ENCODE measurements around the gene CPEB3.
"Not testable (repeated sequence)": the region's sequence is repeated elsewhere in the genome, so short reads cannot be mapped to it uniquely, and the experiment has no call there.

Gene CPEB3

GRCh38 chr10:92031580-92031979 is 259.3 kb downstream of the CPEB3 start:
- H3K27ac ChIP-seq (ENCODE audit: low read depth in 2 of 2, low read length in 2 of 2) = no peak overlapping the region
- peaks cover 21 to 31% of the 10 kb centered on the region in 2 donors for H3K36me3 ChIP-seq (ENCODE audit: control insufficient read depth in 2 of 2, insufficient read depth in 2 of 2, low read length in 2 of 2)
- no peak overlapping the region for H3K9ac ChIP-seq (ENCODE audit: low read depth in 1 of 2, low read length in 2 of 2)
- H3K4me3 ChIP-seq (ENCODE audit: low read length in 2 of 2) = no peak overlapping the region
- no peaks in the 10 kb centered on the region for H3K9me3 ChIP-seq (ENCODE audit: control insufficient read depth in 2 of 2, low read length in 2 of 2)
- H3K27me3 ChIP-seq (ENCODE audit: control insufficient read depth in 2 of 2, insufficient read depth in 2 of 2, low read length in 2 of 2) = no peaks in the 10 kb centered on the region
- H3K4me1 ChIP-seq (ENCODE audit: control insufficient read depth in 2 of 2, insufficient read depth in 2 of 2, low read length in 2 of 2) = no peaks in the 10 kb centered on the region

- Histone ChIP-seq H3K4me1 (ENCODE audit: control insufficient read depth in 2 of 2, insufficient read depth in 2 of 2, low read length in 2 of 2) (no peaks in the 10 kb centered on the region), H3K9me3 (ENCODE audit: control insufficient read depth in 2 of 2, low read length in 2 of 2) (no peaks in the 10 kb centered on the region), H3K27me3 (ENCODE audit: control insufficient read depth in 2 of 2, insufficient read depth in 2 of 2, low read length in 2 of 2) (no peaks in the 10 kb centered on the region), H3K36me3 (ENCODE audit: control insufficient read depth in 2 of 2, insufficient read depth in 2 of 2, low read length in 2 of 2) (peaks cover 50 to 55% of the 10 kb centered on the region in 2 donors), H3K9ac (ENCODE audit: low read depth in 1 of 2, low read length in 2 of 2) (no peak overlapping the region), H3K27ac (ENCODE audit: low read depth in 2 of 2, low read length in 2 of 2) (no peak overlapping the region), H3K4me3 (ENCODE audit: low read length in 2 of 2) (no peak overlapping the region)
Measured at GRCh38 chr10:92027141-92027540, 263.7 kb downstream of the CPEB3 start.

- not testable (repeated sequence) for H3K4me3 ChIP-seq (ENCODE audit: low read length in 2 of 2); H3K4me1 ChIP-seq (ENCODE audit: control insufficient read depth in 2 of 2, insufficient read depth in 2 of 2, low read length in 2 of 2); H3K27me3 ChIP-seq (ENCODE audit: control insufficient read depth in 2 of 2, insufficient read depth in 2 of 2, low read length in 2 of 2); H3K27ac ChIP-seq (ENCODE audit: low read depth in 2 of 2, low read length in 2 of 2); H3K9ac ChIP-seq (ENCODE audit: low read depth in 1 of 2, low read length in 2 of 2); H3K9me3 ChIP-seq (ENCODE audit: control insufficient read depth in 2 of 2, low read length in 2 of 2)
- H3K36me3 ChIP-seq (ENCODE audit: control insufficient read depth in 2 of 2, insufficient read depth in 2 of 2, low read length in 2 of 2) = peaks cover 52 to 56% of the 10 kb centered on the region in 2 donors
Measured at GRCh38 chr10:92025340-92025739, 265.5 kb downstream of the CPEB3 start.

GRCh38 chr10:92024700-92025099 is 266.2 kb downstream of the CPEB3 start:
- Histone ChIP-seq H3K27me3 (ENCODE audit: control insufficient read depth in 2 of 2, insufficient read depth in 2 of 2, low read length in 2 of 2) (no peaks in the 10 kb centered on the region), H3K9me3 (ENCODE audit: control insufficient read depth in 2 of 2, low read length in 2 of 2) (no peaks in the 10 kb centered on the region), H3K4me3 (ENCODE audit: low read length in 2 of 2) (no peak overlapping the region), H3K9ac (ENCODE audit: low read depth in 1 of 2, low read length in 2 of 2) (no peak overlapping the region), H3K36me3 (ENCODE audit: control insufficient read depth in 2 of 2, insufficient read depth in 2 of 2, low read length in 2 of 2) (peaks cover 50 to 54% of the 10 kb centered on the region in 2 donors), H3K27ac (ENCODE audit: low read depth in 2 of 2, low read length in 2 of 2) (no peak overlapping the region), H3K4me1 (ENCODE audit: control insufficient read depth in 2 of 2, insufficient read depth in 2 of 2, low read length in 2 of 2) (no peaks in the 10 kb centered on the region)

DNA sequence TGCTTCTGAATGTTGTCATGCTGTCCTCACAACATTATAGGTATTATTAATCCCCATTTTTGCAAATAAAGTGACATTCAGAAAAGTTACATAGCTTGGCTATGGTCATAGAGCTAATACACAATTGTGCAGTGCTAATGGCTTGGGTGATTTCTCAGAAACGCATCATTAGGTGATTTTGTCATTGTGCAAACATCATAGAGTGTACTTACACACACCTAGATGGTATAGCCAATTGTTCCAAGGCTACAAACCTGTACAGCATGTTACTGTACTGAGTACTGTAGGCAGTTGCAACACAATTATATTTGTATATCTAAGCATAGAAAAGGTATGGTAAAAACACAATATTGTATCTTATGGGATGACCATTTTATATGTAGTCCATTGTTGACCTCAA is 276.3 kb downstream of the CPEB3 start:
- no peak overlapping the region for H3K4me3 ChIP-seq (ENCODE audit: low read length in 2 of 2)
- H3K9me3 ChIP-seq (ENCODE audit: control insufficient read depth in 2 of 2, low read length in 2 of 2) = no peaks in the 10 kb centered on the region
- no peaks in the 10 kb centered on the region for H3K4me1 ChIP-seq (ENCODE audit: control insufficient read depth in 2 of 2, insufficient read depth in 2 of 2, low read length in 2 of 2)
- H3K9ac ChIP-seq (ENCODE audit: low read depth in 1 of 2, low read length in 2 of 2) = no peak overlapping the region
- H3K36me3 ChIP-seq (ENCODE audit: control insufficient read depth in 2 of 2, insufficient read depth in 2 of 2, low read length in 2 of 2) = peaks cover 42 to 54% of the 10 kb centered on the region in 2 donors
- no peaks in the 10 kb centered on the region for H3K27me3 ChIP-seq (ENCODE audit: control insufficient read depth in 2 of 2, insufficient read depth in 2 of 2, low read length in 2 of 2)
- no peak overlapping the region for H3K27ac ChIP-seq (ENCODE audit: low read depth in 2 of 2, low read length in 2 of 2)

GRCh38 chr10:92011560-92012214 is 279.2 kb downstream of the CPEB3 start:
- H3K9me3 ChIP-seq (ENCODE audit: control insufficient read depth in 2 of 2, low read length in 2 of 2) = no peaks in the 10 kb centered on the region
- no peak overlapping the region for H3K27ac ChIP-seq (ENCODE audit: low read depth in 2 of 2, low read length in 2 of 2)
- peaks cover 34 to 37% of the 10 kb centered on the region in 2 donors for H3K36me3 ChIP-seq (ENCODE audit: control insufficient read depth in 2 of 2, insufficient read depth in 2 of 2, low read length in 2 of 2)
- H3K4me1 ChIP-seq (ENCODE audit: control insufficient read depth in 2 of 2, insufficient read depth in 2 of 2, low read length in 2 of 2) = no peaks in the 10 kb centered on the region
- H3K9ac ChIP-seq (ENCODE audit: low read depth in 1 of 2, low read length in 2 of 2) = no peak overlapping the region
- H3K27me3 ChIP-seq (ENCODE audit: control insufficient read depth in 2 of 2, insufficient read depth in 2 of 2, low read length in 2 of 2) = no peaks in the 10 kb centered on the region
- H3K4me3 ChIP-seq (ENCODE audit: low read length in 2 of 2) = no peak overlapping the region

GRCh38 chr10:92010047-92010735 is 280.7 kb downstream of the CPEB3 start:
- no peaks in the 10 kb centered on the region for H3K4me1 ChIP-seq (ENCODE audit: control insufficient read depth in 2 of 2, insufficient read depth in 2 of 2, low read length in 2 of 2)
- no peaks in the 10 kb centered on the region for H3K27me3 ChIP-seq (ENCODE audit: control insufficient read depth in 2 of 2, insufficient read depth in 2 of 2, low read length in 2 of 2)
- peaks cover 22 to 35% of the 10 kb centered on the region in 2 donors for H3K36me3 ChIP-seq (ENCODE audit: control insufficient read depth in 2 of 2, insufficient read depth in 2 of 2, low read length in 2 of 2)
- no peaks in the 10 kb centered on the region for H3K9me3 ChIP-seq (ENCODE audit: control insufficient read depth in 2 of 2, low read length in 2 of 2)
- H3K9ac ChIP-seq (ENCODE audit: low read depth in 1 of 2, low read length in 2 of 2) = no peak overlapping the region
- H3K27ac ChIP-seq (ENCODE audit: low read depth in 2 of 2, low read length in 2 of 2) = no peak overlapping the region
- H3K4me3 ChIP-seq (ENCODE audit: low read length in 2 of 2) = no peak overlapping the region

GRCh38 chr10:92009445-92009844 is 281.4 kb downstream of the CPEB3 start:
- H3K27ac ChIP-seq (ENCODE audit: low read depth in 2 of 2, low read length in 2 of 2) = no peak overlapping the region
- no peak overlapping the region for H3K4me3 ChIP-seq (ENCODE audit: low read length in 2 of 2)
- H3K9ac ChIP-seq (ENCODE audit: low read depth in 1 of 2, low read length in 2 of 2) = no peak overlapping the region
- no peaks in the 10 kb centered on the region for H3K27me3 ChIP-seq (ENCODE audit: control insufficient read depth in 2 of 2, insufficient read depth in 2 of 2, low read length in 2 of 2)
- peaks cover 18 to 29% of the 10 kb centered on the region in 2 donors for H3K36me3 ChIP-seq (ENCODE audit: control insufficient read depth in 2 of 2, insufficient read depth in 2 of 2, low read length in 2 of 2)
- no peaks in the 10 kb centered on the region for H3K4me1 ChIP-seq (ENCODE audit: control insufficient read depth in 2 of 2, insufficient read depth in 2 of 2, low read length in 2 of 2)
- H3K9me3 ChIP-seq (ENCODE audit: control insufficient read depth in 2 of 2, low read length in 2 of 2) = no peaks in the 10 kb centered on the region

DNA sequence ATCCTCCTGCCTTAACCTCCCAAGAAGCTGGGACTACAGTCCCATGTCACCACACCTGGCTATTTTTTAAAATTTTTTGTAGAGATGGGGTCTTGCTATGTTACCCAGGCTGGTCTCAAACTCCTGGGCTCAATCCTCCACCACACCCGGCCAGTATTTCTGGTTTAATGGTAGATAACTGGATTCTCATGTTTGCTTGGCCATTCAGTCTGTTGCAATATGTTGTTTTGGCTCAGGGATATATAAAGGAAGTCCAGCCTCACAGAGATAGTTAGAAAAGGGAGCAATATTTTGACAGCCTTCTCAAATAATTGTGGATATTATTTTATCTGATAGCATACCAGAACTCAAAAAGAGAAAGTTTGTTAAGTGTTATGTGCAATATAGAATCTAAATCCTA is 284.9 kb downstream of the CPEB3 start:
- Histone ChIP-seq H3K9ac (ENCODE audit: low read depth in 1 of 2, low read length in 2 of 2) (no peak overlapping the region), H3K36me3 (ENCODE audit: control insufficient read depth in 2 of 2, insufficient read depth in 2 of 2, low read length in 2 of 2) (peaks cover 14 to 21% of the 10 kb centered on the region in 2 donors), H3K4me3 (ENCODE audit: low read length in 2 of 2) (no peak overlapping the region), H3K9me3 (ENCODE audit: control insufficient read depth in 2 of 2, low read length in 2 of 2) (no peaks in the 10 kb centered on the region), H3K4me1 (ENCODE audit: control insufficient read depth in 2 of 2, insufficient read depth in 2 of 2, low read length in 2 of 2) (no peaks in the 10 kb centered on the region), H3K27me3 (ENCODE audit: control insufficient read depth in 2 of 2, insufficient read depth in 2 of 2, low read length in 2 of 2) (no peaks in the 10 kb centered on the region), H3K27ac (ENCODE audit: low read depth in 2 of 2, low read length in 2 of 2) (no peak overlapping the region)

GRCh38 chr10:92003258-92003657 is 287.6 kb downstream of the CPEB3 start:
- H3K4me3 ChIP-seq (ENCODE audit: low read length in 2 of 2) = no peak overlapping the region
- H3K9ac ChIP-seq (ENCODE audit: low read depth in 1 of 2, low read length in 2 of 2) = no peak overlapping the region
- H3K36me3 ChIP-seq (ENCODE audit: control insufficient read depth in 2 of 2, insufficient read depth in 2 of 2, low read length in 2 of 2) = peaks cover 4 to 14% of the 10 kb centered on the region in 2 donors
- H3K4me1 ChIP-seq (ENCODE audit: control insufficient read depth in 2 of 2, insufficient read depth in 2 of 2, low read length in 2 of 2) = no peaks in the 10 kb centered on the region
- no peaks in the 10 kb centered on the region for H3K27me3 ChIP-seq (ENCODE audit: control insufficient read depth in 2 of 2, insufficient read depth in 2 of 2, low read length in 2 of 2)
- H3K27ac ChIP-seq (ENCODE audit: low read depth in 2 of 2, low read length in 2 of 2) = no peak overlapping the region
- no peaks in the 10 kb centered on the region for H3K9me3 ChIP-seq (ENCODE audit: control insufficient read depth in 2 of 2, low read length in 2 of 2)
